Endothelial cell of umbilical vein (primary cell): ENCODE measurements around the gene GSC2. TPM values are rescaled to one million over a fixed set of nuclear protein-coding genes. Genes with fewer than 3 reads are reported as not detected.

Experiments used
- BruUV-seq: library from RNA; stranded (reverse); fragments of 400-500 nt; replicated peaks from 2 replicates; lab custom pipeline; 2021; lab: Mats Ljungman, UMichigan
- CTCF ChIA-PET: fragments of 300-600, 350-600 bp; sonication (Branson Sonifier 250); formaldehyde crosslinking; loops from one replicate; lab custom pipeline; 2021; ENCODE audit warnings: antibody characterized with exemption, inconsistent platforms; lab: Charles Lee
- POLR2A ChIA-PET: fragments of 300-600, 350-600 bp; sonication (Branson Sonifier 250); formaldehyde crosslinking; loops from one replicate; lab custom pipeline; 2021; ENCODE audit warnings: antibody characterized with exemption, inconsistent platforms; lab: Charles Lee
- DNase-seq: peaks from one replicate; pipeline ENCODE4 v3.0.0-alpha.2; 2011; ENCODE audit warnings: low read depth, low spot score
- FAIRE-seq: peaks from 2 replicates; lab custom pipeline; 2011; peaks lifted over from hg19 to GRCh38; lab: Jason Lieb, UNC
- H2AFZ ChIP-seq: 2 replicates; pipeline ENCODE4 v1.6.0; 2012; ENCODE audit warnings: low read depth, low read length, control low read depth, inconsistent platforms
- H3K27ac ChIP-seq: 2 replicates; pipeline ENCODE4 v1.5.1; 2011; ENCODE audit warnings: low read depth, mild to moderate bottlenecking, control low read depth, low read length, moderate library complexity; ENCODE audit not compliant: insufficient read depth
- H3K27me3 ChIP-seq, 2 experiments: 2 replicates each; pipeline versions ENCODE4 v1.6.0 to v1.6.1; 2011; ENCODE audit warnings: low read length in 2 of 2, mixed read lengths in 1 of 2; ENCODE audit not compliant: control insufficient read depth in 2 of 2, insufficient read depth in 2 of 2
- H3K36me3 ChIP-seq, 2 experiments: 2 replicates in 1 of 2; 3 replicates in 1 of 2; pipeline ENCODE4 v1.5.1; 2011; ENCODE audit warnings: low read length in 2 of 2, mild to moderate bottlenecking in 1 of 2, moderate library complexity in 1 of 2; ENCODE audit not compliant: control insufficient read depth in 2 of 2, insufficient read depth in 2 of 2; ENCODE audit errors: extremely low read depth in 1 of 2
- H3K4me1 ChIP-seq: 3 replicates; pipeline ENCODE4 v1.5.1; 2011; ENCODE audit warnings: mild to moderate bottlenecking, low read length; ENCODE audit not compliant: control insufficient read depth, insufficient read depth; ENCODE audit errors: extremely low read depth
- H3K4me2 ChIP-seq: 2 replicates; pipeline ENCODE4 v1.6.1; 2011; ENCODE audit warnings: low read length, control low read depth, mixed read lengths; ENCODE audit not compliant: insufficient read depth
- H3K4me3 ChIP-seq, 3 experiments: fragments of 200-600 bp in 1 of 3; sonication (generic), shearing (Covaris generic) in 1 of 3; replicated peaks in 1 of 3; 2 replicates each; pipeline ENCODE4 v1.5.1; 2011 to 2016; ENCODE audit warnings: control low read depth in 3 of 3, low read length in 3 of 3, mild to moderate bottlenecking in 2 of 3, inconsistent platforms in 1 of 3, low read depth in 1 of 3, moderate library complexity in 1 of 3; ENCODE audit not compliant: insufficient read depth in 1 of 3
- H3K79me2 ChIP-seq: 2 replicates; pipeline ENCODE4 v1.6.0; 2012; ENCODE audit warnings: low read length, inconsistent platforms; ENCODE audit not compliant: control insufficient read depth, insufficient read depth
- H3K9ac ChIP-seq: replicated peaks from 2 replicates; pipeline ENCODE3; 2011; ENCODE audit warnings: low read length, control low read depth; ENCODE audit not compliant: insufficient read depth; ENCODE audit errors: extremely low read depth
- H3K9me1 ChIP-seq: replicated peaks from 3 replicates; pipeline ENCODE4 v1.6.0; 2011; ENCODE audit warnings: mild to moderate bottlenecking, low read length; ENCODE audit not compliant: control insufficient read depth, insufficient read depth; ENCODE audit errors: extremely low read depth
- H3K9me3 ChIP-seq: replicated peaks from 2 replicates; pipeline ENCODE4 v1.5.1; 2012; ENCODE audit warnings: low read length, inconsistent platforms; ENCODE audit not compliant: control insufficient read depth, insufficient read depth
- H4K20me1 ChIP-seq: replicated peaks from 2 replicates; pipeline ENCODE3; 2011; ENCODE audit warnings: mild to moderate bottlenecking, low read length; ENCODE audit not compliant: control insufficient read depth, insufficient read depth; ENCODE audit errors: extremely low read depth
- EZH2 ChIP-seq: IDR thresholded peaks from 2 replicates; pipeline ENCODE4 v1.6.1; 2012; ENCODE audit warnings: borderline replicate concordance, low read depth, mild to moderate bottlenecking, moderate library complexity, low read length, inconsistent platforms; ENCODE audit not compliant: severe bottlenecking
- FOS ChIP-seq: IDR thresholded peaks from 2 replicates; pipeline ENCODE4 v1.6.1; 2011; ENCODE audit warnings: mild to moderate bottlenecking, low read length, moderate library complexity, borderline replicate concordance; ENCODE audit not compliant: insufficient read depth
- GATA2 ChIP-seq: IDR thresholded peaks from 2 replicates; pipeline ENCODE4 v1.7.0; 2011; ENCODE audit warnings: low read depth, mild to moderate bottlenecking, moderate library complexity, mixed read lengths, low read length; ENCODE audit not compliant: insufficient read length, insufficient read depth
- JUN ChIP-seq: IDR thresholded peaks from 2 replicates; pipeline ENCODE4 v1.6.1; 2011; ENCODE audit warnings: borderline replicate concordance, low read depth; ENCODE audit not compliant: insufficient read length, insufficient read depth
- MYC ChIP-seq: IDR thresholded peaks from one replicate; pipeline ENCODE4 v1.6.1; 2011; ENCODE audit warnings: mild to moderate bottlenecking, low read depth, low read length
- POLR2A ChIP-seq: IDR thresholded peaks from 2 replicates; pipeline ENCODE4 v1.6.1; 2012; ENCODE audit warnings: low read depth, mild to moderate bottlenecking, control low read depth, low read length
- POLR2AphosphoS5 ChIP-seq: IDR thresholded peaks from 2 replicates; pipeline ENCODE4 v1.6.1; 2012; ENCODE audit warnings: low read depth, mild to moderate bottlenecking, control low read depth, low read length, moderate library complexity; ENCODE audit not compliant: insufficient read depth
- dilution Hi-C: fragments of 300-500 bp; cut with MboI; formaldehyde crosslinking; loops from one replicate; pipeline ENCODE4 v1.15.0; 2019; ENCODE audit warnings: low sequenced_read_pairs; ENCODE audit not compliant: extremely low pct_ligation_motif_present
- intact Hi-C: fragments of 100-400 bp; cut with micrococcal nuclease; formaldehyde crosslinking; loops from one replicate; pipeline ENCODE4 v1.10.0; 2022
- polyA plus RNA-seq, 4 experiments: library from polyadenylated mRNA; depleted of rRNA in 3 of 4; stranded (reverse) in 3 of 4; unstranded in 1 of 4; fragments of >200 nt; gene quantifications; 2 replicates each; pipeline versions ENCODE4 v1.2.1 to v1.2.3, GENCODE V29; 2011 to 2012; ENCODE audit warnings: missing spikeins in 1 of 4
- total RNA-seq: library from RNA; stranded (reverse); gene quantifications from 2 replicates; pipeline ENCODE4 v1.2.3, GENCODE V29; 2021
- TF ChIP-seq, protein P1 (sequence below): IDR thresholded peaks from 2 replicates; pipeline ENCODE4 v1.6.1; 2011; ENCODE audit not compliant: insufficient read depth, insufficient read length
- TF ChIP-seq, protein P2 (sequence below), 2 donors: IDR thresholded peaks; 1 replicate in 1 of 2; 2 replicates in 1 of 2; pipeline ENCODE4 v1.5.1; 2011; ENCODE audit warnings: low read length in 2 of 2, mild to moderate bottlenecking in 2 of 2, moderate library complexity in 2 of 2, control low read depth in 1 of 2, inconsistent platforms in 1 of 2, low read depth in 1 of 2; ENCODE audit not compliant: insufficient read depth in 1 of 2; ENCODE audit errors: extremely low read depth in 1 of 2

The GSC2 gene
- total and polyA plus RNA-seq, 2 donors (not counting 3 experiments of a cell fraction or from before 2014, with no cell fraction given) = not detected

DNA sequence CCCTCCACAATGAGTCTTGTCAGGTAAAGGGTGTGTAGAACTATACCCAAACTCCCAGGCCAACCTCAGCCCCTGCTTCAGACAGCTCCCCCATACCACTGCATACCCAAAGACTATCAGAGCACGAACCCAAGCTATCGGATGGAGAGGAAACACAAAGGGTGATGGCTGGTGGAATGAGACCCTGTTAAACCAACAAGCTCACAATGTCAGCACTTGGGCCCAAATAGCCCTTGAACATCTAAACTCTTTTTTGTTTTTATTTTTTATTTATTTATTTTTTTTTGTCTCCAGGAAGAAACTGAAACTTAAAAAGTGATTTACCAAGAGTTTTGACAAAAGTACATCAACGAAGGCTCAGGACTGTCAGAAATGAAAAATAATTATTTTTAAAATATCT lies 38.5 kb downstream of the GSC2 start:
- Histone ChIP-seq H4K20me1 (peaks cover 3% of the 10 kb centered on the region), H3K27ac (no peak overlapping the region), H3K9ac (no peak overlapping the region), H3K9me3 (no peaks in the 10 kb centered on the region), H3K4me2 (no peak overlapping the region), H3K4me3 (no peak overlapping the region), H3K4me1 (no peaks in the 10 kb centered on the region), H3K27me3 (no peaks in the 10 kb centered on the region), H3K36me3 (no peaks in the 10 kb centered on the region), H3K79me2 (peaks cover 68% of the 10 kb centered on the region), H3K9me1 (no peaks in the 10 kb centered on the region), H2AFZ (no peak overlapping the region)
- dilution Hi-C loops = no loop called here
- TF ChIP-seq, protein P1, sequence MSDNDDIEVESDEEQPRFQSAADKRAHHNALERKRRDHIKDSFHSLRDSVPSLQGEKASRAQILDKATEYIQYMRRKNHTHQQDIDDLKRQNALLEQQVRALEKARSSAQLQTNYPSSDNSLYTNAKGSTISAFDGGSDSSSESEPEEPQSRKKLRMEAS = no peak
- TF ChIP-seq POLR2A = no peak
- no peak for TF ChIP-seq GATA2
- no peak for TF ChIP-seq EZH2
- TF ChIP-seq, protein P2, sequence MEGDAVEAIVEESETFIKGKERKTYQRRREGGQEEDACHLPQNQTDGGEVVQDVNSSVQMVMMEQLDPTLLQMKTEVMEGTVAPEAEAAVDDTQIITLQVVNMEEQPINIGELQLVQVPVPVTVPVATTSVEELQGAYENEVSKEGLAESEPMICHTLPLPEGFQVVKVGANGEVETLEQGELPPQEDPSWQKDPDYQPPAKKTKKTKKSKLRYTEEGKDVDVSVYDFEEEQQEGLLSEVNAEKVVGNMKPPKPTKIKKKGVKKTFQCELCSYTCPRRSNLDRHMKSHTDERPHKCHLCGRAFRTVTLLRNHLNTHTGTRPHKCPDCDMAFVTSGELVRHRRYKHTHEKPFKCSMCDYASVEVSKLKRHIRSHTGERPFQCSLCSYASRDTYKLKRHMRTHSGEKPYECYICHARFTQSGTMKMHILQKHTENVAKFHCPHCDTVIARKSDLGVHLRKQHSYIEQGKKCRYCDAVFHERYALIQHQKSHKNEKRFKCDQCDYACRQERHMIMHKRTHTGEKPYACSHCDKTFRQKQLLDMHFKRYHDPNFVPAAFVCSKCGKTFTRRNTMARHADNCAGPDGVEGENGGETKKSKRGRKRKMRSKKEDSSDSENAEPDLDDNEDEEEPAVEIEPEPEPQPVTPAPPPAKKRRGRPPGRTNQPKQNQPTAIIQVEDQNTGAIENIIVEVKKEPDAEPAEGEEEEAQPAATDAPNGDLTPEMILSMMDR (IDR thresholded peaks at IDR 0.05; ENCODE audit: extremely low read depth in 1 of 2, insufficient read depth in 1 of 2, low read depth in 1 of 2, low read length in 2 of 2) = no peak
- no peak for TF ChIP-seq FOS
- TF ChIP-seq JUN = no peak
- no peak for TF ChIP-seq MYC
- no peak for TF ChIP-seq POLR2AphosphoS5
- intact Hi-C loops = no loop called here
- FAIRE-seq (no peak), DNase-seq (no peak)
- POLR2A ChIA-PET = no interaction called here
- BruUV-seq = no TSS peak
- CTCF ChIA-PET = interaction anchor here (1.3 to 1.5 kb wide), 2 partner anchors 33 to 47 kb away, joined by 3 to 4 read pairs; partner anchors contain the start of gene ESS2
